GM19240 (cell line): ENCODE data around the gene CCL8.

Experiments
- DNase-seq: peaks from one replicate; pipeline ENCODE4 v3.0.0; 2011; ENCODE audit warnings: low spot score; ENCODE audit not compliant: insufficient read length

CCL8 gene

DNA sequence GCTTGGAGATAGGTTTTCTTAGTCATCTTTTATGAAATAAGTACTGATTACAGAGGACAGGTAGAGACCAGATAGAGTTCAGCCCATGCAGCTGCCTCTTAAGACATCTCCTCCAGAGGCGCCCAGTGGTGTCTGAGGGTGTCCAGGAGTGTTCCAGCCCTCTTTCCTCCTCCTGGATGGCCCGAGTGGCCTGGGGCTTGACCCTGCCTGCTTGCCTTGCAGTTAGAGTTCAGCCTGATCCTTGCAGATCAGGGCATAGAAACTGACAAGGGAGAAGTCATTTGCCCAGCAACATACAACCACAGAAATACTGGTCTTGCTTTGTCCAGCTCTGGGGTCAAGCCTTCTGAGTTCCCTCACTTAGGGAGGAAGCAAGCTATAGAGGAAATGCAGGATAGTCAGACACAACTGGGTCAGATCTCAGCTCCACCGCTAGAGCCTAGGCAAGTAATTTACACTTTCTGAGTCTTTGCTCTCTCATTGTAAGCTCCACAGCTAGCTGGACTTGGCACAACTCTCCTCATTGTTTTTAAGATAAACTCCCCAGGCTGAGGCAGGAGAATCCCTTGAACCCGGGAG is 47.4 kb downstream of the CCL8 start:
- DNase-seq = no peak

- no peak for DNase-seq
Measured at GRCh38 chr17:34367486-34368195, 48.4 kb downstream of the CCL8 start.

DNA sequence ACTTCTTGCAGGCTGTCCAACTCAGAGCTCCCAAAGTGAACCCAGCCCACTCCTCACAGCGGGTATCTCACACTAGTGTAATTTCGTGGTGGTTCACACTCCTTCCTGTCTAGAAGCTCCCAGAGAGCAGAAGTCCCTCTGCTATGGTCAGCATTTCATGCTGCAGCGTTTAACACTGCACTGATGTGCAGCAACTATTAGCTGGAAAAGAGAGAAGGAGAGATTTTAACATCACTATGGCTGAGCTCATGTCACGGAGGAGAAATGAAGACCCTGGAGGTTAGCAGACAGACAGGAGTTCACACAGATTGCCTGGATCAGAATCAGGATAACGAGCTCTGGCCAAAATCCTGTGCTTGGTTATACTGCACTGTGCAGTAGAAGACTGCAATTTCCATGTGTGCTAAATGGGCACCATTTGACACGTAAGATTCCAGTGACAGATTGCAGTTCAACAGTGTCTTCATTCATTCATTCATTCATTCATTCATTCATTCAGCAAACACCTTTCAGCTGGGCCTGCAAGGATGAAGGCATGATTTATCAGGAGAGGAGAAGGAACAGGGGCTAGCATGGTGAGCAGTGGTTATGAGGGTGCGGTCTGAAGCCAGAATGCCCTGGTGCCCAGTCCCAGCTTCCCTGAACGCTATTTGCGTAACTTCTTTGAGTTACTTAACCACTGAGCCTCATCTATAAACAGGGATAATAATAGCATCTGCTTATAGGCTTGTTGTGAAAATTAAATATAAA is 49.1 kb downstream of the CCL8 start:
- DNase-seq = no peak

GRCh38 chr17:34368946-34369500 is 49.8 kb downstream of the CCL8 start:
- no peak for DNase-seq

DNA sequence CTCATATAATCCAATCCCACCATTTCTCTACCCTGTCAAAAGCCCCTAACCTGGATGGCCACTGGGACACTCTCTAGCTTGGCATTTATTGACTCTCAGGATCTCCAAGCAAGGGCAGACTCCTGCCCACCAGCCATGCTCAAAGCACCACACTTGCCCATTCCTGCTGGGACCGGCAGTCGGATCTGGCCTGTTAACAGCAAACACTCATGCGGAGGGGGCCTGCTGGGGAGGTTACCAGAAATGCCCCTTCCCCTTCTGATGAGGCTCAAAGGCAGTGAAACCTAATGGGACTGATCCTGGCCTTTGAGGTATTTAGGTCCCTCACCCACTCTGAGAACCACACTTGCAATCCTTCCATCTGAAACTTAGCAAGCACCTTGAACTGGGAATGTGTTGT is 50.3 kb downstream of the CCL8 start:
- no peak for DNase-seq

DNA sequence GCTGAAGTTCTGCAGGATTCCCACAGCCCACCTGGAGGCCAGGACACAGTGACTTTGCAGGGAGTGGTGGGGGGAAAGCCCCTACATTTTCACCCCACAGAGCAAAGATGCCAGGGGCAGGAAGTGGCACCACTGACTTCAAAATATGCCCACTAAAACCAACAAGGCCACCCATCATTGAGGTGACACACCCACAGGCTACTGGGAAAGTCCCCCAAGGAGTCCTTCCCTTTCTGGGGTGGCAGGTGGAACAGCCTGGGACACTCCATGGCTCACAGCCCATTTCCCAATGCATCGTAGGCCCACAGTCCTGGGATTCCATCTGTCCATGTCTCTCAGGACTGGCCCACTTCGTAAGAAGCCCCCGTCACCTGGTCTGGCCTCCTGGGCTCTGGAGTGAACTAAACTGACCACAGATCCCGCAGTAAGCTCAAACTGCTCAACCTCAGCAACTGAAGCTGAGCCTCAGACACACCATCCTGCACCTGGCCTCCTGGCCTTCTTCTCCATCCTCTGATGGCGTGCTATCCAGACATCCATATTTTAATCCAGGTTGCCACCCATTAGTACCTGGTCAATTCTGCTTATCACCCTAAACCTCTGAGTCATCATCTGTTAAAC is 51.3 kb downstream of the CCL8 start:
- DNase-seq = no peak

DNA sequence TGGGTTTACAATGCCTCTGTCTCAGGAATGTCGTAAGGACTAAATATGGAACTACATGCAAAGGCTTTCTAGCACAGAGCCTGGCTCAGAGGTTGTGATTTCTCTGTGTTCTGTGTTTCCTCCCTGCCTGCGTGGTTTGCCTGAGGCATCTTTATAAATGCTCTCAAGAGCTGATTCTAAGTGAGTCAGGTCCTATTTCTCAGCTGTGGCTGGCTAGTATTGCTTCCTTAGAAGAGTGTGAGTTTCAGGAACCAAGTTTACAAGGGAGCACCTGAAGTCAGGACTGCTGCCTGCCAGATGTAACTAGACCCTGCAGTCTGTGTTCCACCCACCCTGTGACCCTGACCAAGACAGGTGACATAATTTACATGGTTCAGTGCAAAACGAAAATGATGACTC is 51.8 kb downstream of the CCL8 start:
- DNase-seq = no peak
